Hepatocyte (in vitro differentiated cells): ENCODE results near the gene TAF6L.

Experiments used
- CTCF ChIP-seq: fragments of 200-600 bp; sonication (generic); IDR thresholded peaks from 2 replicates; pipeline ENCODE4 v1.5.1; 2016; ENCODE audit warnings: antibody characterized with exemption, mild to moderate bottlenecking; ENCODE audit not compliant: poor library complexity
- EZH2 ChIP-seq: fragments of 200-600 bp; sonication (generic); IDR thresholded peaks from 2 replicates; pipeline ENCODE4 v1.6.1; 2016; ENCODE audit warnings: antibody characterized with exemption, mild to moderate bottlenecking, borderline replicate concordance

- TF ChIP-seq EZH2: no peak
- no peak for TF ChIP-seq CTCF
Measured at GRCh38 chr11:62774407-62774806, 3.2 kb downstream of the TAF6L start.
